ENCODE data around the gene MTCL1.

DNA sequence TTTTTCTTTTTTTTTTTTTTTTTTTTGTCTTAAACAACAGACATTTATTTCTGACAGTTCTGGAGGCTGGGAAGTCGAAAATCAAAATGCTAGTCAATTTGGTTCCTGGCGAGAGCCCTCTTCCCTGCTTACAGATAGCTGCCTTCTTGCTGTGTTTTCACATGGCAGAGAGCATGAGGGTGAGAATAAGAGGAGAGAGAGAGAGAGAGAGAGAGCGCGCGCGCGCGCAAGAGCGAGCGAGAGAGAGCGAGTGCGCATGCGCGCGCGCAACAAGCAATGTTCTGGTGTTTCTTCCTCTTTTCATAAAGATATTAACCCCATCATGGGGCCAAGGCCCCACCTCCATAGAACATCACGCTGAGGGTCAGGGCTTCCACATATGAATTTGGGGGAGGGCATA is 20.9 kb downstream of the MTCL1 start:
- TF ChIP-seq, protein P1, sequence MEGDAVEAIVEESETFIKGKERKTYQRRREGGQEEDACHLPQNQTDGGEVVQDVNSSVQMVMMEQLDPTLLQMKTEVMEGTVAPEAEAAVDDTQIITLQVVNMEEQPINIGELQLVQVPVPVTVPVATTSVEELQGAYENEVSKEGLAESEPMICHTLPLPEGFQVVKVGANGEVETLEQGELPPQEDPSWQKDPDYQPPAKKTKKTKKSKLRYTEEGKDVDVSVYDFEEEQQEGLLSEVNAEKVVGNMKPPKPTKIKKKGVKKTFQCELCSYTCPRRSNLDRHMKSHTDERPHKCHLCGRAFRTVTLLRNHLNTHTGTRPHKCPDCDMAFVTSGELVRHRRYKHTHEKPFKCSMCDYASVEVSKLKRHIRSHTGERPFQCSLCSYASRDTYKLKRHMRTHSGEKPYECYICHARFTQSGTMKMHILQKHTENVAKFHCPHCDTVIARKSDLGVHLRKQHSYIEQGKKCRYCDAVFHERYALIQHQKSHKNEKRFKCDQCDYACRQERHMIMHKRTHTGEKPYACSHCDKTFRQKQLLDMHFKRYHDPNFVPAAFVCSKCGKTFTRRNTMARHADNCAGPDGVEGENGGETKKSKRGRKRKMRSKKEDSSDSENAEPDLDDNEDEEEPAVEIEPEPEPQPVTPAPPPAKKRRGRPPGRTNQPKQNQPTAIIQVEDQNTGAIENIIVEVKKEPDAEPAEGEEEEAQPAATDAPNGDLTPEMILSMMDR (conservative IDR thresholded peaks at IDR 0.05) = no peak
- no peak for TF ChIP-seq ZFX (IDR thresholded peaks at IDR 0.05)
